SK-N-SH treated with all-trans-retinoic acid at 6 μM for 48 hours (cell line): ENCODE data around the gene BSN.

Experiments
- ATAC-seq: fragments of 200-7000 bp; cut with Tn5 transposase; 3 replicates; pipeline ENCODE4 v1.9.1; 2020; ENCODE audit warnings: mild to moderate bottlenecking, moderate library complexity
- ARNTL ChIP-seq: fragments of 450-650 bp; formaldehyde crosslinking; IDR thresholded peaks from 2 replicates; pipeline ENCODE4 v1.5.0; 2020; ENCODE audit warnings: low read depth, mild to moderate bottlenecking, moderate library complexity, borderline replicate concordance
- BACH2 ChIP-seq: fragments of 250-450 bp; sonication (Bioruptor Pico); IDR thresholded peaks from 2 replicates; pipeline ENCODE4 v1.9.0; 2021; ENCODE audit warnings: mild to moderate bottlenecking, borderline replicate concordance
- CREB5 ChIP-seq: fragments of 250-450 bp; sonication (Bioruptor Pico); IDR thresholded peaks from 2 replicates; pipeline ENCODE4 v1.5.1; 2020; ENCODE audit warnings: low read depth, mild to moderate bottlenecking, moderate library complexity
- CSDC2 ChIP-seq: fragments of 250-450 bp; sonication (Bioruptor Pico); IDR thresholded peaks from 2 replicates; pipeline ENCODE4 v1.5.0; 2020; ENCODE audit warnings: mild to moderate bottlenecking, moderate library complexity
- ESRRG ChIP-seq: fragments of 250-450 bp; sonication (Bioruptor Pico); IDR thresholded peaks from 2 replicates; pipeline ENCODE4 v1.6.1; 2021; ENCODE audit warnings: mild to moderate bottlenecking
- GLIS3 ChIP-seq: fragments of 250-450 bp; sonication (Bioruptor Pico); IDR thresholded peaks from 2 replicates; pipeline ENCODE4 v1.5.0; 2020; ENCODE audit warnings: mild to moderate bottlenecking, moderate library complexity
- OSR1 ChIP-seq: fragments of 250-450 bp; sonication (Bioruptor Pico); IDR thresholded peaks from 2 replicates; pipeline ENCODE4 v1.8.0; 2022; ENCODE audit warnings: moderate library complexity, mild to moderate bottlenecking, inconsistent platforms
- PATZ1 ChIP-seq: fragments of 250-450 bp; sonication (Bioruptor Pico); IDR thresholded peaks from 2 replicates; pipeline ENCODE4 v1.8.0; 2020; ENCODE audit warnings: mild to moderate bottlenecking, moderate library complexity, borderline replicate concordance
- PPARA ChIP-seq: fragments of 250-450 bp; sonication (Bioruptor Pico); IDR thresholded peaks from 2 replicates; pipeline ENCODE4 v1.5.0; 2020; ENCODE audit warnings: mild to moderate bottlenecking, borderline replicate concordance
- RARB ChIP-seq: fragments of 250-450 bp; sonication (Bioruptor Pico); IDR thresholded peaks from 2 replicates; pipeline ENCODE4 v1.8.0; 2021; ENCODE audit warnings: mild to moderate bottlenecking, moderate library complexity
- SNAI2 ChIP-seq: fragments of 250-450 bp; sonication (Bioruptor Pico); IDR thresholded peaks from 2 replicates; pipeline ENCODE4 v1.5.0; 2020; ENCODE audit warnings: mild to moderate bottlenecking, moderate library complexity
- TCF4 ChIP-seq: fragments of 250-450 bp; sonication (Bioruptor Pico); IDR thresholded peaks from 2 replicates; pipeline ENCODE4 v1.8.0; 2021; ENCODE audit warnings: mild to moderate bottlenecking, moderate library complexity, borderline replicate concordance
- TOX ChIP-seq: fragments of 250-450 bp; sonication (Bioruptor Pico); IDR thresholded peaks from 2 replicates; pipeline ENCODE4 v1.8.0; 2021; ENCODE audit warnings: mild to moderate bottlenecking, moderate library complexity, borderline replicate concordance
- TSHZ2 ChIP-seq: fragments of 250-450 bp; sonication (Bioruptor Pico); IDR thresholded peaks from 2 replicates; pipeline ENCODE4 v1.5.0; 2020; ENCODE audit warnings: mild to moderate bottlenecking, moderate library complexity
- ZC3H10 ChIP-seq: fragments of 250-450 bp; sonication (Bioruptor Pico); IDR thresholded peaks from 2 replicates; pipeline ENCODE4 v1.5.1; 2021; ENCODE audit warnings: mild to moderate bottlenecking, moderate library complexity
- ZFP30 ChIP-seq: fragments of 450-650 bp; formaldehyde crosslinking; IDR thresholded peaks from 2 replicates; pipeline ENCODE4 v1.5.0; 2022; ENCODE audit warnings: mild to moderate bottlenecking, moderate library complexity
- ZNF565 ChIP-seq: fragments of 450-650 bp; formaldehyde crosslinking; conservative IDR thresholded peaks from 2 replicates; pipeline ENCODE4 v1.5.0; 2020; ENCODE audit warnings: low read depth, mild to moderate bottlenecking, moderate library complexity
- ZNF70 ChIP-seq: fragments of 450-650 bp; formaldehyde crosslinking; IDR thresholded peaks from 2 replicates; pipeline ENCODE4 v1.5.0; 2020; ENCODE audit warnings: mild to moderate bottlenecking, moderate library complexity
- ZNF8 ChIP-seq: fragments of 450-650 bp; formaldehyde crosslinking; IDR thresholded peaks from 2 replicates; pipeline ENCODE4 v1.5.0; 2020; ENCODE audit warnings: mild to moderate bottlenecking, moderate library complexity
- TF ChIP-seq, protein P1 (sequence below): fragments of 250-450 bp; sonication (Bioruptor Pico); IDR thresholded peaks from 2 replicates; pipeline ENCODE4 v1.8.0; 2021; ENCODE audit warnings: low read depth, mild to moderate bottlenecking, moderate library complexity, borderline replicate concordance

BSN gene

DNA sequence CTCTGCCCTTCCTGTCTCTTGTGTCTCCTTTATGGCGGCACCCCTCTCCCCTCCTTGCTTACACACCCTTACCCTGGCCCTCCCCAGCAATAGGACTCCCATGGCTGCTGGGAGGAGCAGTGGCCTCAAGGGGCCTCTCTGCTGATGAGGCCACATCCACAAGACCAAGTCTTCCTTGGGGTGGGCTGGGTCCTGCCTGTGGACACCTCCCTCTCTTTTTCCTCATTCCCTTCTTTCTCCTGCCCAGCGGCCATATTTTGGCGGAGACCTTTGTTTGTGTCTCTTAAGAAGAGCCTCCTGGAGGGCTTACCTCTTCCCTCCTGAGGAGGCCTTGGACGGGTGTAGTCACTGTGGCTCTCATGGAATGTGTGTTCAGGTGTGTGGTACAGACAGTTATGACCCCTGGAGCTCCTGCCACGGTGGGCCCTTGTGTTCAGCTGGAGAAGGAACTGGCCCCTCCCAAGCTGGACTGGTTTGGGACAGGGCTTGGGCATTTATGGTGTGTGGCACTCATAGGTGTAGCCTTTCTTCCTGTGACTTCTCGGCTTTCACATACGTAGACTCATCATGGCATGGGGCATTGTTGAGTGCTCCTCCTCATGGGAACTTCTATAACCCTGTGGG, 63.2 kb downstream of the BSN start:
- TF ChIP-seq PPARA (no peak), PATZ1 (CRISPR knock-in tag) (no peak), ESRRG (CRISPR knock-in tag) (no peak), RARB (no peak), GLIS3 (CRISPR knock-in tag) (no peak), ZC3H10 (CRISPR knock-in tag) (no peak), TSHZ2 (CRISPR knock-in tag) (no peak), TCF4 (no peak), CREB5 (no peak), SNAI2 (CRISPR knock-in tag) (no peak)
- TF ChIP-seq, all 23 proteins: peak for 0

GRCh38 chr3:49618412-49618811, 64.1 kb downstream of the BSN start:
- ATAC-seq: no peak

More for the DNA sequence above, 63.2 kb downstream of the BSN start:
- ATAC-seq: no peak

More at GRCh38 chr3:49618412-49618811, 64.1 kb downstream of the BSN start:
- TF ChIP-seq ZNF565 (CRISPR knock-in tag) (no peak), CSDC2 (CRISPR knock-in tag) (no peak), RARB (no peak), TOX (CRISPR knock-in tag) (no peak), ARNTL (CRISPR knock-in tag) (no peak), ZNF70 (no peak), ESRRG (CRISPR knock-in tag) (no peak), PPARA (no peak), CREB5 (no peak), PATZ1 (CRISPR knock-in tag) (no peak), ZNF8 (CRISPR knock-in tag) (no peak), OSR1 (CRISPR knock-in tag) (no peak), BACH2 (no peak), SNAI2 (CRISPR knock-in tag) (no peak), ZFP30 (CRISPR knock-in tag) (no peak)
- TF ChIP-seq, protein P1, sequence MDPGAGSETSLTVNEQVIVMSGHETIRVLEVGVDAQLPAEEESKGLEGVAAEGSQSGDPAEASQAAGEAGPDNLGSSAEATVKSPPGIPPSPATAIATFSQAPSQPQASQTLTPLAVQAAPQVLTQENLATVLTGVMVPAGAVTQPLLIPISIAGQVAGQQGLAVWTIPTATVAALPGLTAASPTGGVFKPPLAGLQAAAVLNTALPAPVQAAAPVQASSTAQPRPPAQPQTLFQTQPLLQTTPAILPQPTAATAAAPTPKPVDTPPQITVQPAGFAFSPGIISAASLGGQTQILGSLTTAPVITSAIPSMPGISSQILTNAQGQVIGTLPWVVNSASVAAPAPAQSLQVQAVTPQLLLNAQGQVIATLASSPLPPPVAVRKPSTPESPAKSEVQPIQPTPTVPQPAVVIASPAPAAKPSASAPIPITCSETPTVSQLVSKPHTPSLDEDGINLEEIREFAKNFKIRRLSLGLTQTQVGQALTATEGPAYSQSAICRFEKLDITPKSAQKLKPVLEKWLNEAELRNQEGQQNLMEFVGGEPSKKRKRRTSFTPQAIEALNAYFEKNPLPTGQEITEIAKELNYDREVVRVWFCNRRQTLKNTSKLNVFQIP (CRISPR knock-in tag): no peak
